ENCODE results near the gene ZDHHC7.

The ZDHHC7 gene

GRCh38 chr16:84986102-84986501 is 25.2 kb downstream of the ZDHHC7 start:
- no peak for DNase-seq
- Histone ChIP-seq H3K27me3 (replicated peaks) (no peaks in the 10 kb centered on the region), H3K36me3 (replicated peaks) (peaks cover 48% of the 10 kb centered on the region), H3K4me3 (ENCODE audit: low read depth, low read length) (no peak overlapping the region), H3K27ac (peak overlapping the region; percentile 93)
- TF ChIP-seq CTCF (IDR thresholded peaks at IDR 0.05; ENCODE audit: low read depth, low read length, missing control alignments) = no peak
- in situ Hi-C loops (cut with HindIII; ENCODE audit: low pct_ligation_motif_present, low sequenced_read_pairs) = no loop called here

GRCh38 chr16:84985079-84986065 is 26.0 kb downstream of the ZDHHC7 start:
- H3K27me3 ChIP-seq (replicated peaks) = no peaks in the 10 kb centered on the region
- peak overlapping the region; percentile 93 for H3K27ac ChIP-seq
- peak; percentile 89 for DNase-seq
- no peak overlapping the region for H3K4me3 ChIP-seq (ENCODE audit: low read depth, low read length)
- in situ Hi-C loops (cut with HindIII; ENCODE audit: low pct_ligation_motif_present, low sequenced_read_pairs) = no loop called here
- peaks cover 47% of the 10 kb centered on the region for H3K36me3 ChIP-seq (replicated peaks)
- TF ChIP-seq CTCF (IDR thresholded peaks at IDR 0.05; ENCODE audit: low read depth, low read length, missing control alignments) = no peak

DNA sequence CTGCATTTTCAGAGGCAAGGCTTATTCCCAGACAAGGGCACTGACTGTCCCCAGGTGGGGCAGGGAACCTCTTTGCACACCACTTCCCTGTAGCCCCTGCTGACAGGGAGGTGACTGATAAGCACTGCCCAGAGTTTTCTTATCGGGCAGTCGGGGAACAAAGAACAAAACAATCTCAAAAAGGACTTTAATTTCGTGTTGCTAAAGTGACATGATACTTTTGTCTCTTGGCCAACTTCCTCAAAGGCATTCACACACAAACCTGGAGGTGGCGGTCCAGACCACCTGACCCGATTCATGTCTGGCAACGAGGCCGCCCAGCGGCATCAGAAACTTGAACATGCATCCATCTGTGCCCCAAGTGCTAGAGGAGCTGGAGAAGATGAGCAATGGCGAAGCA is 28.9 kb downstream of the ZDHHC7 start:
- no peak overlapping the region for H3K4me3 ChIP-seq (ENCODE audit: low read depth, low read length)
- peak; percentile 5 for TF ChIP-seq CTCF (IDR thresholded peaks at IDR 0.05; ENCODE audit: low read depth, low read length, missing control alignments)
- no peak overlapping the region for H3K27ac ChIP-seq
- DNase-seq = no peak
- H3K27me3 ChIP-seq (replicated peaks) = no peaks in the 10 kb centered on the region
- in situ Hi-C loops (cut with HindIII; ENCODE audit: low pct_ligation_motif_present, low sequenced_read_pairs) = no loop called here
- H3K36me3 ChIP-seq (replicated peaks) = peaks cover 31% of the 10 kb centered on the region

DNA sequence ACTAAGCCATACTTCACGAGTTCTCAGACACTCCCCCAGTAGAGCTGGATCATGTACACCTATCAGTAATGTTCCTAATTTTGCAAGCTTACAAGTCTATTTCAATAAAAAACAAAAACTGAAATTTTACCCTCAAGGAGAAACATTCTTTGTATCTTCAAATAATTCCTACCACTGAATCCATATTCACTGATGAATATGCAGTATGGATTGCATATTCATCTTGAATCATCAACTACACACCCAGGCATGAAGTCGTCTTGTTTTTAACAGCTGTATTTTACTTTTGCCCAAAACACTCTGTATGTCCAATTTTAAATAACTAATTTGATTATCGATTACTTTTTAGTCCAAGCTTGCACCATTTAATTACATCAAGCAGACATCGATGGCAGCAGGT is 31.8 kb downstream of the ZDHHC7 start:
- no peak for DNase-seq
- in situ Hi-C loops (cut with HindIII; ENCODE audit: low pct_ligation_motif_present, low sequenced_read_pairs) = loop anchor here (10.0 kb wide), 1 partner anchor 225 kb away; no protein-coding TSS in a partner anchor
- Histone ChIP-seq H3K4me3 (ENCODE audit: low read depth, low read length) (no peak overlapping the region), H3K36me3 (replicated peaks) (peaks cover 47% of the 10 kb centered on the region), H3K27ac (no peak overlapping the region), H3K27me3 (replicated peaks) (no peaks in the 10 kb centered on the region)
- no peak for TF ChIP-seq CTCF (IDR thresholded peaks at IDR 0.05; ENCODE audit: low read depth, low read length, missing control alignments)

GRCh38 chr16:84976644-84977400 is 34.5 kb downstream of the ZDHHC7 start:
- Histone ChIP-seq H3K27ac (no peak overlapping the region), H3K4me3 (ENCODE audit: low read depth, low read length) (no peak overlapping the region), H3K27me3 (replicated peaks) (no peaks in the 10 kb centered on the region), H3K36me3 (replicated peaks) (peaks cover 47% of the 10 kb centered on the region)
- in situ Hi-C loops (cut with HindIII; ENCODE audit: low pct_ligation_motif_present, low sequenced_read_pairs) = loop anchor here (10.0 kb wide), 1 partner anchor 222 kb away; no protein-coding TSS in a partner anchor
- DNase-seq = no peak
- TF ChIP-seq CTCF (IDR thresholded peaks at IDR 0.05; ENCODE audit: low read depth, low read length, missing control alignments) = no peak

All from brain microvascular endothelial cell (primary cell).